HG02759 (cell line): ENCODE data around the gene OPN4.

Experiments
- ATAC-seq: cut with Tn5 transposase; IDR thresholded peaks from one replicate; pipeline ENCODE4 v1.9.1; 2021; ENCODE audit warnings: mild to moderate bottlenecking, moderate library complexity; ENCODE audit not compliant: unreplicated experiment

The OPN4 gene

GRCh38 chr10:86698207-86698940 lies 44.0 kb downstream of the OPN4 start:
- ATAC-seq = no peak

GRCh38 chr10:86699125-86699524 lies 44.8 kb downstream of the OPN4 start:
- no peak for ATAC-seq

DNA sequence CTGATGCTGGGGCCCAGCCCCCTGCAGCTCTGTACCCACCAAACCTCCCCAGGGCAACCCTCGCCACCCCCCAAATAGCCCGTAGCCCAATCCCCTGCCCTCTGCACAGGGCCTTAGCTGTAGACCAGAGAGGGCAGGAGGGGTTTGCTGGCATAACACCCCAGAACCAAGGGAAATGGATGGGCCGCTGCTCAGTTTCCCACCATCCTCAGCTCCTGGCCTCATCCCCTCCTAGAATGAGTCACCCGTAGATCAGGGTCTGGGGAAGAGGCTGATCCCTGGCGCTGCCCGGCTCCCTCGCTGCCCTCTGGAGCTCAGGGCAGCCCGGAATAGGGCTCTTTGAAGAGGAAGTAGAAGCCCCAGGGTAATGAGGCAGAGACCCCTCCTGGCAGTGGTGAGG lies 45.2 kb downstream of the OPN4 start:
- no peak for ATAC-seq

- ATAC-seq = no peak
Observed at GRCh38 chr10:86699991-86700840, 45.9 kb downstream of the OPN4 start.

DNA sequence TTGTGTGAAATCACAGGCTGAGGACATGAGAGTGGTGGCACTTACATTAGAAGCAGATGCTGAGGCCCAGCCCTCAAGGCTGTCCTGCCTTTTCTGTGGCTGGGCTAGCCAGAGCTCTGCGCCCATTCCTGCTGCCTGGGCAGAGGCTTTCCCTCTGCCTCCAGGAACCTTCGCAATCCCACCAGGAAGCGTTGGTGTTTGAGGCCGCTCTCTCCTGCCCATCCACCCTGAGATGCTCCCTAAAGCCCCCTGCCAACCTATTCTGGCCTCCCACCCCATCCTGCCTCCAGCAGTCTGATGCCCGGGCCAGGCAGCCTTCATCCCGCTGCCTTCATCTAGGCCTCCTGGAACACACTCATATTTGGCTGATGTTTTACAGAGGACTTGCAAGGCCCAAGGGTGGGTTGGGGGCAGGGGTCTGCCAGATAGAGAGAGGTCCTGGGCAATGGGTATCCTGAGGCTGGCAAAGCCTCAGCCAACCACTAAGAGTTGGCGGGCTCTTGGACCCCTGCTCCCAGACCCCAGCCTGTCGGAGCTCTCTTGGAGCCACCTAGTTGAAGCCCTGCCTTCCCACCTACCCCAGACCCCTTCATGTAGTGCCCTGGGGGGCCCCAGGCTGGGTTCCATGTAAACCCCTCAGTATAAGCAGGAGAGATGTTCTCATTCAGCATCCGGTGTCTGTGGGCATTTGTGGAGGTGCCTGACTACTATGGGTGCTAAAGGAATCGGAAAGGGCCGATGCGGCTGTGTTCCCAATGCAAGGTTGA lies 46.7 kb downstream of the OPN4 start:
- ATAC-seq = no peak

DNA sequence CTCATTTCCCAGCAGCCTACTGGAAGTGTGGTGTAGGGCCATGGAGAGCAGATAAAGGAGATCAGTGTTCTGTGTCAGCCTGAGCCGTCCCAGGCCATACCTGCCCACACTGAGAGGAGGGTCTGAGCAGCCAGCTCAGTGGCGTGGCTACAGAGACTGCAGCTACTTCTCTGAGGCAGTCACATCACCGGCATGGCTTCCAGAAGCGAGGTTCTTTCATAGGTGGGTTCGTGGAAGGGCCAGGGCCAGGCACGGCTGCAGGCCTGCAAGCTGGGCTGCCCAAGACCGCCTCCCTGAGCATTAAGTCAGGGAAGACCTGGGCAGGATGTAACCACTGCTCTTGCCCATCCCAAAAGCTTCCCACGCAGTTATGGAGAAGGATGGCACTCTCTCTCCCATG lies 48.8 kb downstream of the OPN4 start:
- no peak for ATAC-seq

- no peak for ATAC-seq
Observed at GRCh38 chr10:86705139-86705538, 50.8 kb downstream of the OPN4 start.

DNA sequence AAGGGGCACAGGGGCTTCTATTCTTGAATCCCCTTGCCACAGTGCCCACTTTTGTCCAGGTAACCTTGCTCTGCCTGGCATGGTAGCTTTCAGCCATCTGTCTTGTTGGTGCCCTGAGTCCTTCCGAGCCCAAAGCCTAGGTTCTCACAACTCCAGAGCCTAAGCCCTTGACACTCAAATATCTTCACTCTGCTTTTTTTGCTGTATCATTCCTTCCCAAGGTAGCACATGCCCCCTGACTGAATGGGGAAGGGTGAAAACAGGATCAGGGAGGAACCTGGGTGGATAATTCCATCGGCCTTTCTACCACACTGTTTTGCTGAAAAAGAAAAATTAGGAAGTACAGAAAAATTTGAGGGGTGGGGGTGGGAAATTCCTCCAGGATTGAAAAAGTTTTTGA lies 51.6 kb downstream of the OPN4 start:
- no peak for ATAC-seq

DNA sequence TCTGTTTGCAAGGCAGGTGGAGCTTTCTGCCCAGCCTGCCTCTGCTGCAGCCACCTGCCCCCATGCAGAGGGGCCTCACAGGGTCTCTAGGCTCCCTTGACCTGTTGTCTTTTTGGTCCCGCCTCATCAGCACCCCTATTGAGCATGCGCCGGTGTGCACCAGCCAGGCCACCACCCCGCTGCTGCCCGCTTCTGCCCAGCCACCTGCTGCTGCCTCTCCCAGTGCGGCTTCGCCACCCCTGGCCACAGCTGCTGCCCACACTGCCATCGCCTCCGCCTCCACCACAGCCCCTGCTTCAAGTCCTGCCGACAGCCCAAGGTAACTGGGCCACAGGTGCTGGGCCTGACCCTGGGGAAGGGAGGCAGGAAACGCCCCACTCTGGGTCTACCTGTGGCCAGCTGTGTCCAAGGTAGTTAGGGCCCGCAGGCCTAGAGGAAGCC lies 52.1 kb downstream of the OPN4 start:
- ATAC-seq = no peak

GRCh38 chr10:86706977-86707376 lies 52.6 kb downstream of the OPN4 start:
- ATAC-seq = no peak

GRCh38 chr10:86707505-86707904 lies 53.2 kb downstream of the OPN4 start:
- no peak for ATAC-seq

DNA sequence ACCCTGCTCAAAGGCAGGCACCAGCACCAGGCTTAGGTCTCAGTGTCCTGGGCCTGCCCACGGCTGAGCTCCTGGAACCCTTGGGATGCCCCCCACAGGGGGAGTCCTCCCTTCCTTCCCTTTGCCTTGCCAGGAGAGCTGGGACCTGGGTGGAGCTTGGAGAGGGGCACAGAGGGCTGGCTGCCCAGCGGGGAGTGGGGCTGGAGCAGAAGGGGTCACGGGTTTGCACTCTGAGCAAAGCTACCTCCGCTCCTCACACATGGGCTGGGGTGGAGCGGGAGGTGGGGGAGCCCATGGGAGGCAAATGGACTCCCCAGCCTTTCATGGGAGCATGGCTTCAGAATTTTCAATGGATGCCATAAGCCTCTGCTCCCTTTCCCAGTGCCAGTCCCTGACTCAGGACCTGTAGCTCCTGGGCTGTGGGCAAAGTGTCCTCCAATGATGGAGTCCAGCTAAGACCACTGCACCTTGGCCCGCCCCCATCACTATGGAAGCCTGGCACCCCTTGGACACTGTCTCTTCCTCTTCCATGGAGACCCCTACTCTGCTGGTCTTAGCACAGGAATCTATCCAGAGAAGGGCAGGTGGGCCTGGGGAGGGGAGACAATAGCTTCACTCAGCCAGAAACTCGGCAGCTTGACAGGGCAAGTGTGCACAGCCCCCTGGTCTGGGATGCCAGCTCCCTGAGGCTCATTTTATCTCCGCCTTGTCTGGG lies 53.9 kb downstream of the OPN4 start:
- ATAC-seq = no peak

DNA sequence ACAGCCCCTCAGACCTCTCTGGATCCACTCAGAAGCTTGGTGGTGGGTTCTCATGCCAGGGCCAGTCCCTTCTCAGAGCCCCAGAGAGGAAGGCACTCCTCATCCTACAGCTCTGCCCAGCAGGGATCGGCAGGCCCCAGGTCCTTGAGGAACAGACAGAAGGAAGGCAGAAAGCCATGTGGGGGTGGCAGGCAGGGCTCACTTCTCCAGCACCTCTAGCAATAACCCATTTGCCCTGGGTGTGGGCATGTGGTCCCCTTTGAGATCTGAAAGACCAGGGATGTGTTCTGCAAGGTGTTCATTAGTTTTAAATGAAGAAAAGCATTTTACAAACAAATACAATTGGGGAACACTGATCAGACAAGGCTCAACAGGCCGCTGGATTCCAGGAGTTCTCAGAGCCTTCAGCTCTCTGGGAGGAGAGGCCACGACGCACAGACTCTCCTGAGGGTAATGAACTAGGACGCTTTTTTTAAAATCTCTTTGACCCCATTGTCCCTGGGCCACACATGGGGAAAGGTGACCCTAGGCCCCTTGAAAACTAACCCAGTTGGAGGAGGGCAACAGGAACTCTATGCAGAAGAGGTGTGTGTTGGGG lies 54.5 kb downstream of the OPN4 start:
- ATAC-seq = no peak

- ATAC-seq = no peak
Observed at GRCh38 chr10:86709396-86710185, 55.2 kb downstream of the OPN4 start.

- peak; percentile 90 for ATAC-seq
Observed at GRCh38 chr10:86710987-86711512, 56.7 kb downstream of the OPN4 start.

DNA sequence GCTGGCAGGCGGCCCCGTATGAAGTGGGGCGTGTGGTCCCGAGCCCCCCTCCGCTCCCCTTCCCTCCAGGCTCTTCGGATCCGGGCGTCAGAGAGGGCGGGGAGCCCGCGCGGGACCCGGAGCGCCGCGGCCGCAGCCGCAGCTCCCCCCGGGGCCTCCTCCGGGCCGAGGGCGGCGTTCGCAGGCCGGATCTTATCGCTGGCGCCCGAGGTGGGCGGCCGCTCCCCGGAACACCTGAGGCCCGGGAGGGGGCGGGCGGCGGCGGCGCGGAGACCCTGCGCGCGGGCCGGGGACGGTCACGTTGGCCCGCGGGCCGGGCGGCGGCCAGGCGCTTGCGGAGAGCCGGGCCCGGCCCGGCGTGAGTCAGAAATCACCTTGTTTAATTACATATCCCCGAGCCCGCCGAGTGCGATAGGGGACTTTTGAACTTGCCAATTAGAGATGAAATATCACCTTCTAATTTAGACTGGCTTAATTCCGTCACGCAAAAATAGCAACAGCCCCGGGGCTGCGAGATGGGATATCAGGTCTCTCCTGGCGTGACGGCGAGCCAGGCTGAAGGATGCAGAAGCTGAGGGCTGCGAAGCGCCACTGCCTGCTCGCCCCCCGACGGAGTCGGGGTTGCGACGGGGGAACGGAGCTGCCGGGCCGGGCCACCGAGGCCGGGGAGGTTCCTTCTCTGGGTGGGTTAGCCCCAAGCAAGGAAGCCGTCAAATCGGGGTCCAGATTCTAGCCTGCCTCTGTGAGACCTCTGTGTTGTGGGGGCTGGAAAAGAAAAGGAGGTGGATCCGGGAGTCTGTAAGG lies 57.4 kb downstream of the OPN4 start:
- ATAC-seq = peak; percentile 52

DNA sequence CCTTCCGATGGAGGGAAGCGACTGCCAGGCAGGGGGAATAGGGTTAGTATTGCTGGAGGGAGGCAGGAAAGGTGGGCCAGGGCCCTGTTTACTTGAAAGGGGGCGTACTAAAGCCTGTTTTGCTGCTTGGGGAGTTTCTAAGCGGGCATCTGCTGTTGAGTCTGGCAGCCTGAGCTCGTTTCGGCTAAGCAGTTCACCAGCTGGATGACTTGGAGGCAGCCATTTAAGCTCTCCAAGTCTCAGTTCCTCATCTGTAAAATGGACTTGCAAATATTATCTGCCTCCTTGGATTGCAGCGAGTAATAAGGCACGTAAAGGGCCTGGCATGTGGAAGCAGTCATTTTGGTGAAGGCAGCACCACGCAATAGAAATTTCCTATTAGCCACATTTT lies 58.0 kb downstream of the OPN4 start:
- ATAC-seq = peak; percentile 6

DNA sequence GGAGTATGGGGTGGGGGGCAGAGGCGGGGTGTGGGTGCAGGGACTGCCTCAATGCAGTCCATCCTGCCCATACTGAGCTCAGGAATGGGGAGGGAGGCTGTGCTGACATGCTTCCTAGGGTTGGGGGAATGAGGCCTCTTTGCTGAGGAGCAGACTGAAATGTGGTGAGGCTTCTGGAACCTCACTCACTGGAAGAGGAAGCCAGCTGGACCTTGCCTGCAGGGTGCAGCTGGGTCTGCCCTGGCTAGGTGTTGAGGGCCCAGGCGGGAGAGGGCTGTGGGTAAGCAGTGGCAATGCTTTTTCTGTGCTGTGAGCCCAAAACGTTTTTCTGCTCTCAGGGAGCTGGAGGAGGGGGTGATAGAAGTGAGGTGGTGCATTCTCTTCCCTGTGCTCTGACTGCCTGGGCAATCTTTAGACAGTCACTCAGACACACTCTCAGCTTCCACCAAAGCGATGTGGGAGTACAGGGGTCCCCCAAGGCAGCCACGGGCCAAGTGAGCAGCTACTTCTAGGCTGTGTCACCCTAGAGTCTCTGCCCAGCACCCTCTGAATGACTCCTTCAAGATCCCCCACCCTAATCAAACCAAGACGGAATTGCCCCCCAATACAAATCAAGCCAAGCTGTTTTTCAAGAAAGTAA lies 60.9 kb downstream of the OPN4 start:
- ATAC-seq = no peak
